Measurements from ENCODE around the gene MAN2A2.
A peak's percentile ranks its signal among the peaks of the same experiment; 100 is the strongest.
"Not testable (repeated sequence)": the region's sequence is repeated elsewhere in the genome, so short reads cannot be mapped to it uniquely, and the experiment has no call there.

Gene MAN2A2

DNA sequence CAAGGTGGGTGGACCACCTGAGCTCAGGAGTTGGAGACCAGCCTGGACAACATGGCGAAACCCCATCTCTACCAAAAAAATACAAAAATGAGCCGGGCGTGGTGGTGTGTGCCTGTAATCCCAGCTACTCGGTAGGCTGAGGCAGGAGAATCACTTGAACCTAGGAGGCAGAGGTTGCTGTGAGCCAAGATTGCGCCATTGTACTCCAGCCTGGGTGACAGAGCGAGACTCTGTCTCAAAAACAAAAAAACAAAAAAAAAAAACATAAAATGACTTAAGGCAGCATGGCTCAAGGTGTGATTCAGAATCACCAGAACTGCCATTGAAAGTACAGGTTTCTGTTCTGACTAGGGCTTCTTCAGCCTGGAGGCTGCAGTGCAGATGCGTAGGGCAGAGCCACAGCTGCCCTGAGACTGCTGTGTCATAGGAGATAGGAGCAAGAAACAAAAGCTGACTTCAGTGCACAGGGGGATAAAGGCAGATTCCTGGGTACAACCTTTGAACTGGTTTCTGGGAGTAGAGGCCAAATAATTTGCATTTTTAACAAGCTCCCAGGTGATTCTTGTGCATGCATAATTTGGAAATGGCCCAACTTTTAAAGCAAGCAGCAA lies 19.7 kb downstream of the MAN2A2 start:
- DNase-seq: not testable (repeated sequence)

DNA sequence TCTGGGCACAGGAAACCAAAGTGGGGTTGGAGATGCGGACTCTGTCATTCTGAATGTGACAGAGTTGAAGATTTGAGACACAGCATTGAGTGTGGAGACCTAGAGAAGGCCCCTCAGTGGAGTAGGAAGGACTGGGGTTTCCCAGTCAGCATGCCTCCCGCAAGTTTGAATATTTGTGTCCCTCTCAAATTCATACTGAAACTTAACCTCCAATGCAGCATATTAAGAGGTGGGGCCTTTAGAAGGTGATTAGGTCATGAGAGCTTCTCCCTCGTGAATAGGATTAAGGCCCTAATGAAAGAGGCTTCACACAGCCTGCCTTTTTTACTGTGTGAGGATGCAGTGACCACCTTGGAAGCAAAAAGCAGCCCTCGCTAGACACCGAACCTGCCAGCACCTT lies 21.3 kb downstream of the MAN2A2 start:
- no peak for DNase-seq

DNA sequence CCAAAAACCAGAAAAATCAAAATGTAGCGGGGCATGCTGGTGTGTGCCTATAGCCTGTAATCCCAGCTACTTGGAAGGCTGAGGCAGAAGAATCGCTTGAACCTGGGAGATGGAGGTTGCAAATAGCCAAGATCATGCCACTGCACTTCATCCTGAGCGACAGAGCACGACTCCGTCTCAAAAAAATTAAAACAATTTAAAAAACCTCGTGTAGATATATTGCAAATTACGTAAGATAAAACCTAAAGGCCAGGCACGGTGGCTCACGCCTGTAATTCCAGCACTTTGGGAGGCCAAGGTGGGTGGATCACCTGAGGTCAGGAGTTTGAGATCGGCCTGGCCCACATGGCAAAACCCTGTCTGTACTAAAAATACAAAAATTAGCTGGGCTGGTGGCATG lies 23.7 kb downstream of the MAN2A2 start:
- not testable (repeated sequence) for DNase-seq

DNA sequence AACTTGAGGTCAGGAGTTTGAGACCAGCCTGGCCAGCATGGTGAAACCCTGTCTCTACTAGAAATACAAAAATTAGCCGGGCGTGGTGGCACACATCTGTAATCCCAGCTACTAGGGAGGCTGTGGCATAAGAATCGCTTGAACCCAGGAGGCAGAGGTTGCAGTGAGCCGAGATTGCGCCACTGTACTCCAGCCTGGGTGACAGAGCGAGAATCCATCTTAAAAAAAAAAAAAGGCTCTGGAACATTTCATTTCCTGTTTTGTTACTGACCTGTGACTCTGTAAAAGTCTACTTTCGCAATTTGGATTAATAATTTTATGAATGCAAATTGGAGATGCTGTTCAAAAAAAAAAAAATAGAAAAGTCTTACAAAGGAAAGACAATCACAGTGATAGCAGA lies 25.0 kb downstream of the MAN2A2 start:
- not testable (repeated sequence) for DNase-seq

DNA sequence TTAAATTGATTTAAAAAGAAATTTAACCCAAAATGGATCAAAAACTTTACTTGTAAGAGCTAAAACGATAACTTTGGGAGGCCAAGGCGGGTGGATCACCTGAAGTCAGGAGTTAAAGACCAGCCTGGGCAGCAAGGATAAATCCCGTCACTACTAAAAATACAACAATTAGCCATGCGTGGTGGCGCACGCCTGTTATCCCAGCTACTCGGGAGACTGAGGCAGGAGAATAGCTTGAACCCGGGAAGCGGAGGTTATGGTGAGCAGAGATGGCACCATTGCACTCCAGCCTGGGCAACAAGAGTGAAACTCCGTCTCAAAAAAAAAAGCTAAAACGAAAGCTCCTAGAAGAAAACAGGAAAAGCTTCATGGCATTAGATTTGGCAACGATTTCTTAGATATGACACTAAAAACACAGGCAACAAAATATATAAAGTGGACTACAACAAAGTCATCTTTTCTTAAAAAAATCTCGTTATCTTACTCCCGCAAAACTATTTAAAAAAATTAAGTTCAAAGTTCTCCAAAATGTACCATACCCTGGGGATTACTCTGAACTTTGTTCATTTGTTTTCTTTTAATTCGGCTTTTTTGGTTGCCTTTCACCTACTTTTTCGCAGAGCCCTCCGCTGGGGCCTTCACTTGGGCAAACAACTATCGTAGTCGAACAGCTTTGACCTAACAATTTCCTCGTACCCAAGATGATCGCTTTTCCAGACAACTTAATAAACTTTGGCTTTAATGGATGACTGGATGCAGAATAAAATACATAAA lies 26.3 kb downstream of the MAN2A2 start:
- DNase-seq: no peak

DNA sequence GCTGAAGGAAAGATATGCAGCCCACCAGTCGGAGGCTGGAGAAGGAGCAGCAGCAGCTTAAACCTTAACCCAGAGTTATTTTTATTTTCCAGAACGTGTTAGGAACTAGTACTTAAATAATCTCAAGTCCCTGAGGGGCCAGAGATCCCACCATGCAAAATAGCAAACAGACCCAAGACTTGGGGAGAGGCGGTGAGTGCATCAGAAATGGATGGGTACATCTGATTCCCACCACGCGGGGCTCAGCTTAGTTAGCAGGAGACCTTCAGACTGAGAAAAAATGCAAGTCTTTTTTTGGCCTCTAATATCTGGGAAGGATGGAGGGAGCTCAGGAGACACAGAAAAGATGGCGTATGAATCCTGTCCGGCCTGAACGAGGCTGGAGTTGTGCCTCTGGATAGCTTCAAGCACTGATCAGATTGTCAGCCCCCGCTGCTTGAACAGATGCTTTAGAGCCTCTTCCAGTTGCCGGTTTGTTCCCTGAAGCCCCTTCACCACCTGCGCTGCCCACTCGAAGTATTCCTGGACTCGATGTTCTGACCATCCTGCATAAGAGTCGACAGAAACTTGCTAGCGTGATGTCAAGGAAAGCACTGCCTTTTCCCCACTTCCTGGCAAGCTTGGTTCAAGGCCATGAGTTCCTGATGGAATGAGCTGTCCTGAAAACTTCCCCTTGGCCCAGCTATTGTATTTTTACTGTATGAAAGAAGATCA lies 27.9 kb downstream of the MAN2A2 start:
- peak; percentile 68 for DNase-seq

DNA sequence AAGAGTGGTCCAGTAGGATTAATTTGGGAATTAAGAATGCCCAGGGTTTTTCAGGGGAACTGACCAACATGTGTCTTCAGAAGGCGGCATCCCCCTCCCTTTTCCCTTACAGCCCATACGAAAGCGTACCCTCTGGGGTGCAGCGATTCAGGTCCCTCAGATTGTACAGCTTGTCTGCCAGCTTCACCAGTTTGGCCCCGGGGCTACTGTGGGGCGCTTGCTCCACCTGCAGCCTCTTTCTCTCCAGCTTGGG lies 28.4 kb downstream of the MAN2A2 start:
- DNase-seq: no peak

DNA sequence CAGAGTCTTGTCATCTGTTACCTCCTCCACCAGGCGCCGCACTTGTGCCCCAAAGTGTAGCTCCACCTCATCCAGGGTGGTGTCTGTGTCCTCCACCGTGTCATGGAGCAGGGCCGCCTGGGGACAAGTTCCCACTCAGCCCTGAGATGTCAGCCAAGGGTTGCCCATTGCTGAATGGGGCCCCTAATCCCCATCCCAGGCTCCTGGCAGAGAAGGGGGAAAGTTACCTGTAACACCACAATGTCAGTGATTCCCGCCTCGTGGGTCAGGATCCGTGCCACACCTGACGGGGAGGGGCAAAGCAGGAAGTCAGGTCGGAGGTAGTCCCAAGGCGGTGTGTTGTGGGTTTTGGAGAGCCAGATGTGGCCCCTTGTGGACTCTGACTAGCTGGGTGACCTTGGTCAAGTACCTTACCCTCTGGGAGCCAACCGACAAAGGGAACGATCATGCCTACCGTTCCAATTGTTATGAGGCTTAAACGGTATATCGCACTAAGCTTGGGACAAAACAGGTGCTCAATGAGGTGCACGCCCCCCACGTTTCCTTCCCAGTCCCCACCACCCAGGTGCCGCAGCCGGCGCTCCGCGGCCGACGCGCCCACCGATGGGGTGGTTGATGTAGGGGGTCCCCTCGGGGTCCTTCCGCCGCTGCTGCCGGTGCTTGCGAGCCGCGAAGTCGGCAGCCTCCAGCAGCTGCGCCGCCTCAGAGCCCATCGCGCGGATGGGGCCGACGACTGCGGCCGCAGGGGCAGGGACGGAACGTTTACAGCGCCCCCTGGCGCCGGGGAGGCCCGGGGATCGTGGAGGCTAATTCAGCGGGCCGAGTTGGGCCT lies 28.9 kb downstream of the MAN2A2 start, which contains the start of gene HDDC3:
Gene HDDC3, minus strand, starts transcription at position 722 of the 832 bp plus-strand sequence. Its CDS starts 9 bp downstream, at position 713.
- DNase-seq: peak; percentile 88

DNA sequence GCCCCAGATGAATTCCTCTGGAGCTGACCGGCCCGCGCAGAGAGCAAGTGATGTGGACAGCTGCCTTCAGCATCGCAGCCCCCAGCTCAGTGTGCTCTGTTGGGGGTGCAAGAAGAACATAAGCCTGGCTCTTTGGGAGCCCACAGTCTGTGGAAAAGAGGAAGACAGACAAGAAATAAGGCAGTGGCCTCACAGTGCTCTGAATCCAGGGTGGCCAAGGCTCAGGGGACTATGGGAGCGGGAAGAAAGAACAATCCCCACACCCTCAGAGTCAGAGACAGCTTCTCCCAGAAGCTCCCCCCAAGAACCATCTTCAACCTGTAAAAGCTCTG lies 29.5 kb downstream of the MAN2A2 start:
- no peak for DNase-seq

DNA sequence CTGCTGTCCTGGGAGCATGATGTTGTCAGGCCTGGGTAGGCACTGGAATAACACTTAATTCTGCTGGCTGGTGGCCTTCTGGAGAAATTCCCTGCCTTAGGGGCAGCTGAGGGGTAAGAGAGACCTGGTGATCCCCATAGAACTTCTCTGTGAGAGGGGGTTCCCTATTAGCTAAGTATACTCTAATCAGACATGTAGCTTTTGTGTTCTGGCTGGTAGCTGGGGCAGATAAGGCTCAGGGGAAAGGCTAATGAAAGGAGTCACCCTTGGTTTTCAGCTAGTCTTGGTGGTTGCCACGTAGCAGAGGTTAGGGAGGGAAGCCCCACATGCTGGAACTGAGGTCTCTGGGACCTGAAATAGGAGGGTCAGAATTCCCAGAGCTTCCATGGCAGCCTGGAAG lies 30.2 kb downstream of the MAN2A2 start:
- DNase-seq: no peak

DNA sequence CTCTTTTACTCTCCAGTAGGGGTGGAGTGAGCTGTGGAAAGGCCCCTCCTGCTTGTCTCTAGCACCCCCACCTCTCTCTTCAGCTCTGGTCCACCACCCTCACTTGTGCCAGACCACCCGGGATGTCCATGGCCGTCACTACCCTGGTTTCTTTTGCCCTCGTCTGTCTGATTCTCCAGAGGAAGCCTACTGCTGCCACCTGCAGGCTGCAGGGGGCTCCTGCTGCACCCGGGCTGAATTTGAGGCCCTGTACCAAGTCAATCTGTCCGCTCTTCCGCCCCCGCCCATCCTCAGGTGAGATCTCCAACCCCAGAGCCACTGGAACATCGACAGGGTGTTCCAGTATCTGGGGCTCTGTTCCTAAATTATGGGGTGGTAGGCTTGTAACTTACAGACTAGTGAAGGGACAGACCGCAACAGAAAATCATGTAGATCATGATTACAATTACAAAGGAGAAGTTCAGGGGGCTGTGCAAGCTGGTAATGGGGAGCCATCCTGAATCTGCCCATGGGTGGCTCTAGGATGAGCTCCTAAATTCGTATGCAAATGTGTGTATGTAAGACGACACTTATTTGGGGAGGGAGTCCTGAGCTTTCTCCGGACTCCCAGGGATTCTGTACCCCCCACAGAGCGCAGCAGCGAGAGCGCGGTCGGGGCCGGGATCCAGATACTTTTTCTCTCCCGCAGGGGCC lies 31.3 kb downstream of the MAN2A2 start:
- peak; percentile 49 for DNase-seq

DNA sequence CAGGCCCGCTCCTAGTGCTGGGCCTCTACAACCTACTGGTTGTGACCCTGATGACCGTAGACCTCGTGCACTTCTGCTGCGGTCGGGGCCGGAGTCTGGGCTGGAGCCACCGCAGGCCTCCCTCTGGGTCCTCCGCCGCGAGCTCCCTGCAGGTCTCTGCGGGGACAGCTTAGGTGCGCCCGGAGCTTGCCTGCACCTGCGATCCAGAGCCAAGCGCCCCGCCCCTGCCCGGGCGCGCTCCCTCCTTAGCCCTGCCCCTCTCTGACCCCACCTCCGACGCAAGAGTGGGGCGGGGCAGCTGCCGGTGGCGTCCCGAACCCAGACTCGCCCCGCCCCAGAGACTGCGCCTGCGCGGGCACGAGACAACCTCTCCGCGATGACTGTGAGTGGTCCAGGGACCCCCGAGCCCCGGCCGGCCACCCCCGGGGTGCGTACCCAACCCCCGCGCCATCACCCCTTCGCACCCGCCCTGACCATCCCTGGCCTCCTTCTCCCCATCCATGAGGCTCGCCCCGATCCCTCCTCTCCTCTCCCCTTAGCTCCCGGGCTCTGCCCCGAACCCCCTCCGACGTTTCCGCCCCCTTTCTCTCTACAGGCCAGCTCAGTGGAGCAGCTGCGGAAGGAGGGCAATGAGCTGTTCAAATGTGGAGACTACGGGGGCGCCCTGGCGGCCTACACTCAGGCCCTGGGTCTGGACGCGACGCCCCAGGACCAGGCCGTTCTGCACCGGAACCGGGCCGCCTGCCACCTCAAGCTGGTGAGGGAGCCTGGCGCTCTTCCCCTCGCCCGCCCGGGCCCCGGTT lies 32.0 kb downstream of the MAN2A2 start, which contains the start of gene UNC45A:
Gene UNC45A, plus strand, starts transcription at position 337 of the 803 bp plus-strand sequence. Its CDS starts 40 bp downstream, at position 377.
- DNase-seq: peak; percentile 52

DNA sequence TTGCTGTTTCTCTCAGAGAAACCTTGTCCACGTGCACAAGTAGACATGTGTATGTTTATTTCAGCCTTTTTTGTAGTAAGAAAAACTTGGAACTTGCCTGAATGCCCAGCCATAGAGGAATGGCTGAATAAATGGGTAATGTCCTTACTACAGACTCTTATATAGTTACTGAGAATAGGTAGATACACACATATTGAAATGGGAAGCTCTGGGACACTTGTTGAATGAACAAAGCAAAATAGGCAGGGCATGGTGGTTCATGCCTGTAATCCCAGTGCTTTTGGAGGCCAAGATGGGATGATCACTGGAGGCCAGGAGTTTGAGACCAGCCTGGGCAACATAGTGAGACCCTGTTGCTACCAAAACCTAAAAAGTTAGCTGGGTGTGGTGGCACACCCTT lies 33.7 kb downstream of the MAN2A2 start:
- no peak for DNase-seq

DNA sequence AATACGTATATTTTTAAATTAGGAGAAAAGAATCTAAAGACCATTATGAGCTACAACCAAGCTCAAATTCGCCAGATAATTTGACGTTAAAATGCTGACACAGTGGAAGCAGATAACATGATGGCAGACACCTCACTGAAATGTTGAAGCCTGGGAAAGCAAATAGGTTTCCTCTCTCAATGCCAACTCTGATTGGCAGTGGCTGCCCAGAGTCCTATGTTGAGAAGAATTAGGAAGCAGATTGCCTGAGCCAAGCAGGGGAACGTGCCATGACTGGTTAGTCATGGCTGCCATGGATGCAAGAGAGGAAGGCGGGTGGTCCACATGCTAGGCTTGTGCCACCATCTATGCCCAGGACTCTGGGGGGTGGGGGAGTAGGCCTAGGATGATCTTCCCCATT lies 35.2 kb downstream of the MAN2A2 start:
- DNase-seq: no peak

DNA sequence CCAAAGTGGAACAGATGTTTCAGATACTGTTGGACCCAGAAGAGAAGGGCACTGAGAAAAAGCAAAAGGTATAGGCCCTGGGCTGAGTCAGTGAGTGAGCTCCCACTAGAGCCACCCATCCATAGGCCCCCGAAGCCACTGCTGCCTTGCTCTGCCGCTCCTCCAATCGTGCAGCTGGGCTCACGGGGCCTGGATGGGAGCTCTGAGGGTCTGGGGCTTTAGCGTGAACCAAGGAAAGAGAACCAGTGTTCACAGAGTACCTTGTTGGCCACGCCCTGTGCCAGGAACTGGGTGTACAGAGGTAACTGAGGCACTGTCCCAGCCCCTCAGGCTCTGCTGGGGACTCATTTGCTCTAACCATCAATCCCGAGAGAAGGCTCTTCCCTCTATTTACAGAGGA lies 36.7 kb downstream of the MAN2A2 start:
- DNase-seq: no peak

DNA sequence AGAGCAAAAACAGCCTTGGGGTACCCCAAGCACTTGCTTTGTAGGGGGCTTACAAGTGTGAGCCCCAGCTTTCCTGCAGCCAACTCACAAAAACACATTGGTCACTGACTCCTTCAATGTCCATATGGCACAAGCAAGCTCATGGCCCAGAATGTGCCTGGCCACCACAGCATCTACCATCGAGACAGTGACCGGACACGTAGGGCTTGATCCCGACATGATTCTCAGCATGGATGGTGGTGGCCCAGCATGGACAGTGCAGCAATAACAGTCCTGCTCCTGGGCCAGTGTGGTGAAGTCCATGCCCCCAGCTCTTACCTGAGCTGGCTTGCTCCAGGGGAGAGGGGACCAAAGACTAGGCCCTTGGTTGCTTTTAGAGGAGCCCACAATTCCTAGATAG lies 37.9 kb downstream of the MAN2A2 start:
- no peak for DNase-seq

DNA sequence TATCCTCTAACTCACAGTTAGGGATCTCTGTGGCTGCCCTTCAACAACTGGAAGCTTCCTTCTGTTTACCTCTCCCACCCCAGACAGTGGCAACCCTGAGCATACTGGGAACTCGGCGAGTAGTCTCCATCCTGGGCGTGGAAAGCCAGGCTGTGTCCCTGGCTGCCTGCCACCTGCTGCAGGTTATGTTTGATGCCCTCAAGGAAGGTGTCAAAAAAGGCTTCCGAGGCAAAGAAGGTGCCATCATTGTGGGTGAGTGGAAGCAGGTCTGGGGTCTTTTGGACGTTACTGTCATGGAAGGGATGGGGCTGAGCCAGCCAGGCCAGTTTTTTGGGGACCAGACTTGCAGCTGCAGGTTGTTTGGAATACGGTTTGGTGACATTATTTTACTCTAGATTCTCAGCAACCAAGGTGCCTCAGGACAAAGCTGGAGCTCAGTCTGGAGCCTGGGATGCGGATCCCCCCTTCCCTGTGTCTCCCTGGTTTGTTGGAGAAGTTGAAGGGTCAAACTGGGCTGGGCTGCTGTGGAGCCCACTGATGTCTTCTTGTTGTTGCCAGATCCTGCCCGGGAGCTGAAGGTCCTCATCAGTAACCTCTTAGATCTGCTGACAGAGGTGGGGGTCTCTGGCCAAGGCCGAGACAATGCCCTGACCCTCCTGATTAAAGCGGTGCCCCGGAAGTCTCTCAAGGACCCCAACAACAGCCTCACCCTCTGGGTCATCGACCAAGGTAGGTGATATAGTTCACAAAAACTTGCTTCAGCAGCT lies 39.4 kb downstream of the MAN2A2 start:
- DNase-seq: no peak

DNA sequence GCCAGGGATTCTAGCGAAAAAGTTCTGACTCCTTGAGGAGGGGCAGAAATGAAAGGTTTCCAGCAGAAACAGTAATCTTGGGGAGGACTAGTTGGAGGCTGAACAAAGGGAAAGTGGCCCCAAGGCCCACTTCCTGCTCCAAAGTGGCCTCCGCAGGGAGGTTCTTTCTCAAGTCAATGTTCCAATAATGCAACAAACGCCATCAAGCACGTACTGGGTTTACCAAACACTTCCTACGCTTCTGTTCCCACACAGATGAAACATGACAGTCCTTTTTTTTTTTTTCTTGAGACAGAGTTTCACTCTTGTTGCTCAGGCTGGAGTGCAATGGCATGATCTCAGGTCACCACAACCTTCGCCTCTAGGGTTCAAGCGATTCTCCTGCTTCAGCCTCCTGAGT lies 42.0 kb downstream of the MAN2A2 start:
- no peak for DNase-seq

DNA sequence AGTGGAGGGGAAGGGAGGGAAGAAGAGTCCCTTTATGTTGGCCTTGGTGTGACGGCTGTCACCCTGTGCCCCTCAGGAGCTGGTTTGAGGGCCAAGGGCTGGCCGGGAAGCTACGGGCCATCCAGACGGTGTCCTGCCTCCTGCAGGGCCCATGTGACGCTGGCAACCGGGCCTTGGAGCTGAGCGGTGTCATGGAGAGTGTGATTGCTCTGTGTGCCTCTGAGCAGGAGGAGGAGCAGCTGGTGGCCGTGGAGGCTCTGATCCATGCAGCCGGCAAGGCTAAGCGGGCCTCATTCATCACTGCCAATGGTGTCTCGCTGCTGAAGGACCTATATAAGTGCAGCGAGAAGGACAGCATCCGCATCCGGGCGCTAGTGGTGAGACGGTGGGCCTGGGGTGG lies 43.4 kb downstream of the MAN2A2 start:
- no peak for DNase-seq

DNA sequence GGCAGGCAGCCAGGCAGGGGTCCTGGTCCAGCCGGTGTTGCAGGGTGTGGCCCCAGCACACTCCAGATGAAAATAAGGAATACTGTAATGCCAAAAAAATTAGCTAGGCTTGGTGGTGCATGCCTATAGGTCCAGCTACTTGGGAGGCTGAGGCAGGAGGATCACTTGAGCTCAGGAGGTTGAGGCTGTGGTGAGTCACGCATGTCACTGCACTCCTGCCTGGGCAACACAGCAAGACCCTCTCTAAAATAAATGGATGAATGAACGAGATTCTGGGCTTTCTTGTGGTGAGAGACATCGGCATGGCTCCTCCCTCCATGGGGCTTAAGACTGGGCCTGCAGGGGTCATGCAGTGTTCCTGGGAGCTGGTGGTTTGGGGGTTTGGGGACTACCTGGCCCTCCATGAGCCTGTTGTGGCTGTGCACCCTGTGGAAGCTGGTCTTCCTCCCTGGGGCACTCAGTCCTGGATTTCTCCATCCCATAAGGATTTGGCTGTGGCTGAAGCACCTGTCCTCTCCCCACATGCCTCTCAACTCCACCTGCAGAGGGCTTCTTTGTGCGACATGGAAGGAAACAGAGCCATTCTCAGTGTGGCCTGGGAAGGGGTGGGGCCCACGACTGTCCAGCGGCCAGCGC lies 44.0 kb downstream of the MAN2A2 start:
- DNase-seq: no peak

All from GF-D8 (cell line).